Measurements from ENCODE around the gene HES7.

Gene HES7

GRCh38 chr17:8155231-8155995 is 31.5 kb upstream of the HES7 start:
- no peak for DNase-seq (ENCODE audit: low spot score)
- H3K27me3 ChIP-seq (ENCODE audit: insufficient read depth, poor library complexity, severe bottlenecking) = no peaks in the 10 kb centered on the region
- peaks cover 63% of the 10 kb centered on the region for H3K36me3 ChIP-seq (ENCODE audit: low read depth)
- H3K4me3 ChIP-seq (ENCODE audit: severe bottlenecking) = peak overlapping the region; percentile 82
- H3K27ac ChIP-seq (ENCODE audit: poor library complexity, severe bottlenecking) = peak overlapping the region; percentile 98
- no peak for TF ChIP-seq CTCF (IDR thresholded peaks at IDR 0.05; ENCODE audit: poor library complexity, severe bottlenecking)
- ATAC-seq (ENCODE audit: low read depth) = no peak
- H3K9me3 ChIP-seq (ENCODE audit: severe bottlenecking) = no peaks in the 10 kb centered on the region
- H3K4me1 ChIP-seq (ENCODE audit: insufficient read depth, poor library complexity, severe bottlenecking) = peaks cover 16% of the 10 kb centered on the region

- Histone ChIP-seq H3K36me3 (ENCODE audit: low read depth) (peaks cover 66% of the 10 kb centered on the region), H3K4me3 (ENCODE audit: severe bottlenecking) (peak overlapping the region; percentile 82), H3K27ac (ENCODE audit: poor library complexity, severe bottlenecking) (peak overlapping the region; percentile 98), H3K27me3 (ENCODE audit: insufficient read depth, poor library complexity, severe bottlenecking) (no peaks in the 10 kb centered on the region), H3K9me3 (ENCODE audit: severe bottlenecking) (no peaks in the 10 kb centered on the region), H3K4me1 (ENCODE audit: insufficient read depth, poor library complexity, severe bottlenecking) (peaks cover 16% of the 10 kb centered on the region)
- TF ChIP-seq CTCF (IDR thresholded peaks at IDR 0.05; ENCODE audit: poor library complexity, severe bottlenecking) = no peak
- DNase-seq (ENCODE audit: low spot score) = no peak
- no peak for ATAC-seq (ENCODE audit: low read depth)
Measured at GRCh38 chr17:8154608-8155155, 30.8 kb upstream of the HES7 start.

GRCh38 chr17:8153957-8154607 is 30.2 kb upstream of the HES7 start:
- Histone ChIP-seq H3K4me3 (ENCODE audit: severe bottlenecking) (peak overlapping the region; percentile 82), H3K36me3 (ENCODE audit: low read depth) (peaks cover 67% of the 10 kb centered on the region), H3K9me3 (ENCODE audit: severe bottlenecking) (no peaks in the 10 kb centered on the region), H3K27ac (ENCODE audit: poor library complexity, severe bottlenecking) (peak overlapping the region; percentile 98), H3K4me1 (ENCODE audit: insufficient read depth, poor library complexity, severe bottlenecking) (peaks cover 16% of the 10 kb centered on the region), H3K27me3 (ENCODE audit: insufficient read depth, poor library complexity, severe bottlenecking) (no peaks in the 10 kb centered on the region)
- no peak for TF ChIP-seq CTCF (IDR thresholded peaks at IDR 0.05; ENCODE audit: poor library complexity, severe bottlenecking)
- peak; percentile 98 for DNase-seq (ENCODE audit: low spot score)
- peak; percentile 24 for ATAC-seq (ENCODE audit: low read depth)

- peak overlapping the region; percentile 82 for H3K4me3 ChIP-seq (ENCODE audit: severe bottlenecking)
Measured at GRCh38 chr17:8153525-8153956, 29.6 kb upstream of the HES7 start.

More at GRCh38 chr17:8153525-8153956, 29.6 kb upstream of the HES7 start:
- no peak for TF ChIP-seq CTCF (IDR thresholded peaks at IDR 0.05; ENCODE audit: poor library complexity, severe bottlenecking)
- H3K9me3 ChIP-seq (ENCODE audit: severe bottlenecking) = no peaks in the 10 kb centered on the region
- ATAC-seq (ENCODE audit: low read depth) (peak; percentile 44), DNase-seq (ENCODE audit: low spot score) (peak; percentile 93)
- peaks cover 71% of the 10 kb centered on the region for H3K36me3 ChIP-seq (ENCODE audit: low read depth)
- no peaks in the 10 kb centered on the region for H3K27me3 ChIP-seq (ENCODE audit: insufficient read depth, poor library complexity, severe bottlenecking)
- H3K4me1 ChIP-seq (ENCODE audit: insufficient read depth, poor library complexity, severe bottlenecking) = peaks cover 16% of the 10 kb centered on the region
- peak overlapping the region; percentile 98 for H3K27ac ChIP-seq (ENCODE audit: poor library complexity, severe bottlenecking)

Data from RWPE2 (cell line).